ENCODE results near the gene PUS7. TPM values are rescaled to one million over a fixed set of nuclear protein-coding genes. Genes with fewer than 3 reads are reported as not detected.

The PUS7 gene
- total RNA-seq, 4 donors from 2014 or later = 13.4 to 66.2 (median 17.8) TPM

- H3K4me3 ChIP-seq = no peak overlapping the region
- TF ChIP-seq, protein P1, sequence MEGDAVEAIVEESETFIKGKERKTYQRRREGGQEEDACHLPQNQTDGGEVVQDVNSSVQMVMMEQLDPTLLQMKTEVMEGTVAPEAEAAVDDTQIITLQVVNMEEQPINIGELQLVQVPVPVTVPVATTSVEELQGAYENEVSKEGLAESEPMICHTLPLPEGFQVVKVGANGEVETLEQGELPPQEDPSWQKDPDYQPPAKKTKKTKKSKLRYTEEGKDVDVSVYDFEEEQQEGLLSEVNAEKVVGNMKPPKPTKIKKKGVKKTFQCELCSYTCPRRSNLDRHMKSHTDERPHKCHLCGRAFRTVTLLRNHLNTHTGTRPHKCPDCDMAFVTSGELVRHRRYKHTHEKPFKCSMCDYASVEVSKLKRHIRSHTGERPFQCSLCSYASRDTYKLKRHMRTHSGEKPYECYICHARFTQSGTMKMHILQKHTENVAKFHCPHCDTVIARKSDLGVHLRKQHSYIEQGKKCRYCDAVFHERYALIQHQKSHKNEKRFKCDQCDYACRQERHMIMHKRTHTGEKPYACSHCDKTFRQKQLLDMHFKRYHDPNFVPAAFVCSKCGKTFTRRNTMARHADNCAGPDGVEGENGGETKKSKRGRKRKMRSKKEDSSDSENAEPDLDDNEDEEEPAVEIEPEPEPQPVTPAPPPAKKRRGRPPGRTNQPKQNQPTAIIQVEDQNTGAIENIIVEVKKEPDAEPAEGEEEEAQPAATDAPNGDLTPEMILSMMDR (IDR thresholded peaks at IDR 0.05 in 4 of 5, conservative IDR thresholded peaks at IDR 0.05 in 1 of 5) = no peak
- no peak for TF ChIP-seq POLR2A (IDR thresholded peaks at IDR 0.05)
- no peak for ATAC-seq
- no peak overlapping the region for H3K27ac ChIP-seq
- intact Hi-C loops (cut with DNase I; ENCODE audit: low total_unique reads) (no loop called here), in situ Hi-C loops (cut with MboI; ENCODE audit: low sequenced_read_pairs in 4 of 4) (no loop called here)
- H3K27me3 ChIP-seq = no peaks in the 10 kb centered on the region
- H3K9me3 ChIP-seq = no peaks in the 10 kb centered on the region
- peaks cover 0 to 26% of the 10 kb centered on the region in 2 donors for H3K36me3 ChIP-seq
- H3K4me1 ChIP-seq = no peaks in the 10 kb centered on the region
- no peak for DNase-seq
Measured at GRCh38 chr7:105478606-105479005, 43.5 kb downstream of the PUS7 start.

DNA sequence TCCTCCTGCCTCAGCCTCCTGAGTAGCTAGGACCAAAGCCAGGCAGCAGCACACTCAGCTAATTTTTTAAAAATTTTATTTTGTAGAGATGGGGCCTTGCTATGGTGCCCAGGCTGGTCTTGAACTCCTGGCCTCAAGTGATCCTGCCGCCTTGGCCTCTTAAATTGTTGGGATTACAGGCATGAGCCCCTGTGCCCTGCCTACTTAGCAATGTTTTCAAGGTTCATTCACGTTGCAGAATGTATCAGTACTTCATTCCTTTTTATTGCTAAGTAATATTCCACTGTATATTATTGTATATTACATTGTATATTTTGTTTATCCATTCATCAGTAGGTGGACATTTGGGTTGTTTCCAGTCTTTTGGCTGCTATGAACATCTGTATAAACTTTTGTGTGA lies 44.2 kb downstream of the PUS7 start:
- H3K9me3 ChIP-seq = no peaks in the 10 kb centered on the region
- H3K27me3 ChIP-seq = no peaks in the 10 kb centered on the region
- DNase-seq (no peak), ATAC-seq (no peak)
- no peak overlapping the region for H3K4me3 ChIP-seq
- H3K36me3 ChIP-seq = peaks cover 0 to 26% of the 10 kb centered on the region in 2 donors
- in situ Hi-C loops (cut with MboI; ENCODE audit: low sequenced_read_pairs in 4 of 4) = no loop called here
- H3K27ac ChIP-seq = no peak overlapping the region
- no peak for TF ChIP-seq POLR2A (IDR thresholded peaks at IDR 0.05)
- TF ChIP-seq, protein P1 (IDR thresholded peaks at IDR 0.05 in 4 of 5, conservative IDR thresholded peaks at IDR 0.05 in 1 of 5) = no peak
- intact Hi-C loops (cut with DNase I; ENCODE audit: low total_unique reads) = no loop called here
- H3K4me1 ChIP-seq = no peaks in the 10 kb centered on the region

GRCh38 chr7:105474045-105474444 lies 48.0 kb downstream of the PUS7 start:
- ATAC-seq (no peak), DNase-seq (no peak)
- TF ChIP-seq, protein P1 (IDR thresholded peaks at IDR 0.05 in 4 of 5, conservative IDR thresholded peaks at IDR 0.05 in 1 of 5) = no peak
- no peak for TF ChIP-seq POLR2A (IDR thresholded peaks at IDR 0.05)
- Histone ChIP-seq H3K9me3 (no peaks in the 10 kb centered on the region), H3K36me3 (peaks cover 0 to 22% of the 10 kb centered on the region in 2 donors), H3K4me3 (no peak overlapping the region), H3K27me3 (no peaks in the 10 kb centered on the region), H3K4me1 (no peaks in the 10 kb centered on the region), H3K27ac (no peak overlapping the region)
- intact Hi-C loops (cut with DNase I; ENCODE audit: low total_unique reads) (no loop called here), in situ Hi-C loops (cut with MboI; ENCODE audit: low sequenced_read_pairs in 4 of 4) (no loop called here)

DNA sequence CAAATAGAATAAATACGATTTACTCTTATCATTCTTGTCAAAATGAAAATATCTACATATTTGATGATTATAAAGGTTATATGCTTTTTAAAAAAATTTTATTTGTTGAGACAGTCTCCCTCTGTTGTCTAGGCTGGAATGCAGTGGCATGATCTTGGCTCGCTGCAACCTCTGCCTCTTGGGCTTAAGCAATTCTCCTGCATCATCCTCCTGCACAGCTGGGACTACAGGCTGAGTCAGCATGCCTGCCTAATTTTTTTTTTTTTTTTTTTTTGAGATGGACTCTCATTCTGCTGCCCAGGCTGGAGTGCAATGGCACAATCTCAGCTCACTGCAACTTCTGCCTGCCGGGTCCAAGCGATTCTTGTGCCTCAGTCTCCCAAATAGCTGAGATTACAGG lies 48.9 kb downstream of the PUS7 start:
- Histone ChIP-seq H3K27me3 (no peaks in the 10 kb centered on the region), H3K4me3 (no peak overlapping the region), H3K4me1 (no peaks in the 10 kb centered on the region), H3K36me3 (peaks cover 0 to 18% of the 10 kb centered on the region in 2 donors), H3K27ac (no peak overlapping the region), H3K9me3 (no peaks in the 10 kb centered on the region)
- ATAC-seq = peak; percentile 70 to 83
- TF ChIP-seq POLR2A (IDR thresholded peaks at IDR 0.05) = no peak
- TF ChIP-seq, protein P1 (IDR thresholded peaks at IDR 0.05 in 4 of 5, conservative IDR thresholded peaks at IDR 0.05 in 1 of 5) = no peak
- in situ Hi-C loops (cut with MboI; ENCODE audit: low sequenced_read_pairs in 4 of 4) (no loop called here), intact Hi-C loops (cut with DNase I; ENCODE audit: low total_unique reads) (no loop called here)
- peak in 1 of 2 donors; percentile 33 for DNase-seq

GRCh38 chr7:105470846-105471245 lies 51.2 kb downstream of the PUS7 start:
- TF ChIP-seq POLR2A (IDR thresholded peaks at IDR 0.05) = no peak
- TF ChIP-seq, protein P1 (IDR thresholded peaks at IDR 0.05 in 4 of 5, conservative IDR thresholded peaks at IDR 0.05 in 1 of 5) = no peak
- no peak for ATAC-seq
- in situ Hi-C loops (cut with MboI; ENCODE audit: low sequenced_read_pairs in 4 of 4) = no loop called here

More at GRCh38 chr7:105470846-105471245, 51.2 kb downstream of the PUS7 start:
- intact Hi-C loops (cut with DNase I; ENCODE audit: low total_unique reads) = no loop called here
- Histone ChIP-seq H3K36me3 (peaks cover 0 to 26% of the 10 kb centered on the region in 2 donors), H3K27ac (no peak overlapping the region), H3K27me3 (no peaks in the 10 kb centered on the region), H3K4me3 (no peak overlapping the region), H3K4me1 (no peaks in the 10 kb centered on the region), H3K9me3 (no peaks in the 10 kb centered on the region)
- DNase-seq = no peak

All from gastrocnemius medialis (tissue), 4 donors.